Endothelial cell of umbilical vein (primary cell): ENCODE data around the gene CHTOP. TPM values are rescaled to one million over a fixed set of nuclear protein-coding genes. Genes with fewer than 3 reads are reported as not detected.

Source experiments
- BruUV-seq: library from RNA; stranded (reverse); fragments of 400-500 nt; replicated peaks from 2 replicates; lab custom pipeline; 2021; lab: Mats Ljungman, UMichigan
- CTCF ChIA-PET: fragments of 300-600, 350-600 bp; sonication (Branson Sonifier 250); formaldehyde crosslinking; loops from one replicate; lab custom pipeline; 2021; ENCODE audit warnings: antibody characterized with exemption, inconsistent platforms; lab: Charles Lee
- POLR2A ChIA-PET: fragments of 300-600, 350-600 bp; sonication (Branson Sonifier 250); formaldehyde crosslinking; loops from one replicate; lab custom pipeline; 2021; ENCODE audit warnings: antibody characterized with exemption, inconsistent platforms; lab: Charles Lee
- DNase-seq: peaks from one replicate; pipeline ENCODE4 v3.0.0-alpha.2; 2011; ENCODE audit warnings: low read depth, low spot score
- FAIRE-seq: peaks from 2 replicates; lab custom pipeline; 2011; peaks lifted over from hg19 to GRCh38; lab: Jason Lieb, UNC
- H2AFZ ChIP-seq: 2 replicates; pipeline ENCODE4 v1.6.0; 2012; ENCODE audit warnings: low read depth, low read length, control low read depth, inconsistent platforms
- H3K27ac ChIP-seq: 2 replicates; pipeline ENCODE4 v1.5.1; 2011; ENCODE audit warnings: low read depth, mild to moderate bottlenecking, control low read depth, low read length, moderate library complexity; ENCODE audit not compliant: insufficient read depth
- H3K27me3 ChIP-seq, 2 experiments: 2 replicates each; pipeline versions ENCODE4 v1.6.0 to v1.6.1; 2011; ENCODE audit warnings: low read length in 2 of 2, mixed read lengths in 1 of 2; ENCODE audit not compliant: control insufficient read depth in 2 of 2, insufficient read depth in 2 of 2
- H3K36me3 ChIP-seq, 2 experiments: 2 replicates in 1 of 2; 3 replicates in 1 of 2; pipeline ENCODE4 v1.5.1; 2011; ENCODE audit warnings: low read length in 2 of 2, mild to moderate bottlenecking in 1 of 2, moderate library complexity in 1 of 2; ENCODE audit not compliant: control insufficient read depth in 2 of 2, insufficient read depth in 2 of 2; ENCODE audit errors: extremely low read depth in 1 of 2
- H3K4me1 ChIP-seq: 3 replicates; pipeline ENCODE4 v1.5.1; 2011; ENCODE audit warnings: mild to moderate bottlenecking, low read length; ENCODE audit not compliant: control insufficient read depth, insufficient read depth; ENCODE audit errors: extremely low read depth
- H3K4me2 ChIP-seq: 2 replicates; pipeline ENCODE4 v1.6.1; 2011; ENCODE audit warnings: low read length, control low read depth, mixed read lengths; ENCODE audit not compliant: insufficient read depth
- H3K4me3 ChIP-seq, 3 experiments: fragments of 200-600 bp in 1 of 3; sonication (generic), shearing (Covaris generic) in 1 of 3; replicated peaks in 1 of 3; 2 replicates each; pipeline ENCODE4 v1.5.1; 2011 to 2016; ENCODE audit warnings: control low read depth in 3 of 3, low read length in 3 of 3, mild to moderate bottlenecking in 2 of 3, inconsistent platforms in 1 of 3, low read depth in 1 of 3, moderate library complexity in 1 of 3; ENCODE audit not compliant: insufficient read depth in 1 of 3
- H3K79me2 ChIP-seq: 2 replicates; pipeline ENCODE4 v1.6.0; 2012; ENCODE audit warnings: low read length, inconsistent platforms; ENCODE audit not compliant: control insufficient read depth, insufficient read depth
- H3K9ac ChIP-seq: replicated peaks from 2 replicates; pipeline ENCODE3; 2011; ENCODE audit warnings: low read length, control low read depth; ENCODE audit not compliant: insufficient read depth; ENCODE audit errors: extremely low read depth
- H3K9me1 ChIP-seq: replicated peaks from 3 replicates; pipeline ENCODE4 v1.6.0; 2011; ENCODE audit warnings: mild to moderate bottlenecking, low read length; ENCODE audit not compliant: control insufficient read depth, insufficient read depth; ENCODE audit errors: extremely low read depth
- H3K9me3 ChIP-seq: replicated peaks from 2 replicates; pipeline ENCODE4 v1.5.1; 2012; ENCODE audit warnings: low read length, inconsistent platforms; ENCODE audit not compliant: control insufficient read depth, insufficient read depth
- H4K20me1 ChIP-seq: replicated peaks from 2 replicates; pipeline ENCODE3; 2011; ENCODE audit warnings: mild to moderate bottlenecking, low read length; ENCODE audit not compliant: control insufficient read depth, insufficient read depth; ENCODE audit errors: extremely low read depth
- CTCF ChIP-seq, 2 donors: IDR thresholded peaks; 1 replicate in 1 of 2; 2 replicates in 1 of 2; pipeline ENCODE4 v1.5.1; 2011; ENCODE audit warnings: low read length in 2 of 2, mild to moderate bottlenecking in 2 of 2, moderate library complexity in 2 of 2, control low read depth in 1 of 2, inconsistent platforms in 1 of 2, low read depth in 1 of 2; ENCODE audit not compliant: insufficient read depth in 1 of 2; ENCODE audit errors: extremely low read depth in 1 of 2
- FOS ChIP-seq: IDR thresholded peaks from 2 replicates; pipeline ENCODE4 v1.6.1; 2011; ENCODE audit warnings: mild to moderate bottlenecking, low read length, moderate library complexity, borderline replicate concordance; ENCODE audit not compliant: insufficient read depth
- MAX ChIP-seq: IDR thresholded peaks from 2 replicates; pipeline ENCODE4 v1.6.1; 2011; ENCODE audit not compliant: insufficient read depth, insufficient read length
- POLR2AphosphoS5 ChIP-seq: IDR thresholded peaks from 2 replicates; pipeline ENCODE4 v1.6.1; 2012; ENCODE audit warnings: low read depth, mild to moderate bottlenecking, control low read depth, low read length, moderate library complexity; ENCODE audit not compliant: insufficient read depth
- dilution Hi-C: fragments of 300-500 bp; cut with MboI; formaldehyde crosslinking; loops from one replicate; pipeline ENCODE4 v1.15.0; 2019; ENCODE audit warnings: low sequenced_read_pairs; ENCODE audit not compliant: extremely low pct_ligation_motif_present
- intact Hi-C: fragments of 100-400 bp; cut with micrococcal nuclease; formaldehyde crosslinking; loops from one replicate; pipeline ENCODE4 v1.10.0; 2022
- polyA plus RNA-seq, 4 experiments: library from polyadenylated mRNA; depleted of rRNA in 3 of 4; stranded (reverse) in 3 of 4; unstranded in 1 of 4; fragments of >200 nt; gene quantifications; 2 replicates each; pipeline versions ENCODE4 v1.2.1 to v1.2.3, GENCODE V29; 2011 to 2012; ENCODE audit warnings: missing spikeins in 1 of 4
- total RNA-seq: library from RNA; stranded (reverse); gene quantifications from 2 replicates; pipeline ENCODE4 v1.2.3, GENCODE V29; 2021

The CHTOP gene
- total and polyA plus RNA-seq, 2 donors (not counting 3 experiments of a cell fraction or from before 2014, with no cell fraction given), result 62.0 to 74.4 TPM

GRCh38 chr1:153677718-153678518, 44.1 kb downstream of the CHTOP start:
- Histone ChIP-seq H3K27ac (no peak overlapping the region), H3K4me2 (peak overlapping the region; percentile 62), H3K9ac (no peak overlapping the region), H4K20me1 (no peaks in the 10 kb centered on the region), H3K79me2 (no peaks in the 10 kb centered on the region), H3K9me1 (no peaks in the 10 kb centered on the region), H3K36me3 (peaks cover 0 to 4% of the 10 kb centered on the region in 2 experiments), H2AFZ (peak overlapping the region; percentile 87), H3K4me3 (peak overlapping the region; percentile 15 to 44 (median 22)), H3K9me3 (no peaks in the 10 kb centered on the region), H3K4me1 (peaks cover 11% of the 10 kb centered on the region), H3K27me3 (peaks cover 4 to 5% of the 10 kb centered on the region in 2 experiments)
- peak; percentile 89 for FAIRE-seq
- intact Hi-C loops (loop anchor here (1.0 kb wide), 6 partner anchors 71 to 308 kb away; partner anchors contain the start of genes DENND4B and RAB13), dilution Hi-C loops (no loop called here)
- ChIA-PET CTCF (interaction anchor here (0.9 to 7.0 kb wide), 17 partner anchors 20 to 313 kb away, joined by 3 to 83 read pairs (median 5); partner anchors contain the start of genes INTS3, RAB13, RPS27 and SLC27A3), POLR2A (no interaction called here)
- BruUV-seq, result no TSS peak
- TF ChIP-seq FOS (no peak), MAX (no peak), POLR2AphosphoS5 (no peak), CTCF (IDR thresholded peaks at IDR 0.05; ENCODE audit: extremely low read depth in 1 of 2, insufficient read depth in 1 of 2, low read depth in 1 of 2, low read length in 2 of 2) (peak; percentile 91 to 92)
- peak; percentile 72 for DNase-seq
